Transverse colon (tissue), 4 donors: ENCODE measurements around the gene TSPO2. TPM values are rescaled to one million over a fixed set of nuclear protein-coding genes. Genes with fewer than 3 reads are reported as not detected.

Experiments used
- DNase-seq: peaks from one replicate; pipeline ENCODE4 v3.0.0-alpha.2; 2019
- H3K27ac ChIP-seq, 4 donors: fragments of 200-600 bp; sonication (generic); 2 replicates each; pipeline ENCODE4 v1.5.1; 2016 to 2018; ENCODE audit warnings: inconsistent platforms in 4 of 4
- H3K27me3 ChIP-seq: fragments of 200-600 bp; sonication (generic); 2 replicates; pipeline ENCODE4 v1.5.1; 2017; ENCODE audit warnings: inconsistent platforms
- H3K36me3 ChIP-seq, 4 donors: fragments of 200-600 bp; sonication (generic); 2 replicates each; pipeline ENCODE4 v1.5.1; 2017 to 2019; ENCODE audit warnings: inconsistent platforms in 4 of 4
- H3K4me1 ChIP-seq, 4 donors: fragments of 200-600 bp; sonication (generic); 2 replicates each; pipeline ENCODE4 v1.5.1; 2017 to 2020; ENCODE audit warnings: inconsistent platforms in 4 of 4
- H3K4me3 ChIP-seq, 4 donors: fragments of 200-600 bp; sonication (generic); 1 replicate in 1 of 4; 2 replicates in 3 of 4; pipeline versions ENCODE4 v1.5.1 to v1.6.1; 2017 to 2019; ENCODE audit warnings: inconsistent platforms in 4 of 4
- H3K9me3 ChIP-seq, 2 donors: fragments of 200-600 bp; sonication (generic); 2 replicates each; pipeline ENCODE4 v1.5.1; 2017 to 2019; ENCODE audit warnings: inconsistent platforms in 2 of 2
- EP300 ChIP-seq: sonication (generic); formaldehyde crosslinking; IDR thresholded peaks from one replicate; pipeline ENCODE4 v1.6.1; 2017; ENCODE audit warnings: antibody characterized with exemption, low read depth
- POLR2A ChIP-seq: fragments of 450-650 bp; IDR thresholded peaks from one replicate; pipeline ENCODE4 v1.6.1; 2016; ENCODE audit warnings: antibody characterized with exemption, mild to moderate bottlenecking, moderate library complexity
- POLR2AphosphoS5 ChIP-seq, 3 donors: sonication (generic); formaldehyde crosslinking; IDR thresholded peaks; one replicate each; pipeline ENCODE4 v1.6.1; 2016; ENCODE audit warnings: antibody characterized with exemption in 3 of 3
- WGBS, 2 donors: methylation state at CpG; one replicate each; pipeline ENCODE4 v1.1.5; 2018; ENCODE audit warnings: low coverage in 1 of 2; 5-methylcytosine and 5-hydroxymethylcytosine counted together
- in situ Hi-C, 4 donors: fragments of 200-750 bp; cut with MboI; loops; one replicate each; pipeline versions ENCODE4 v1.15.0 to v1.15.1; 2017; ENCODE audit warnings: low sequenced_read_pairs in 3 of 4, low pct_ligation_motif_present in 1 of 4, low pct_unique_long_range_greater_than_20kb in 1 of 4
- intact Hi-C: fragments of 100-400 bp; cut with DNase I; formaldehyde crosslinking; loops from one replicate; pipeline ENCODE4 v1.15.1; 2023; ENCODE audit warnings: low total_unique reads
- total RNA-seq, 4 donors: library from RNA; depleted of rRNA; stranded (reverse); fragments of >200 nt; gene quantifications; one replicate each; pipeline ENCODE4 v1.1.0, GENCODE V29; 2016
- TF ChIP-seq, protein P1 (sequence below), 5 experiments: fragments of 200-600 bp in 3 of 5; fragments of 450-650 bp in 2 of 5; sonication (generic) in 3 of 5; IDR thresholded peaks; 1 replicate in 2 of 5; 2 replicates in 3 of 5; pipeline ENCODE4 v1.5.1; 2016 to 2017; ENCODE audit warnings: antibody characterized with exemption in 5 of 5, inconsistent platforms in 3 of 5, mild to moderate bottlenecking in 2 of 5, moderate library complexity in 1 of 5

Gene TSPO2
- total RNA-seq, 4 donors from 2014 or later: not detected

GRCh38 chr6:41075651-41076626, 33.7 kb downstream of the TSPO2 start:
- no peak overlapping the region for H3K27ac ChIP-seq
- intact Hi-C loops: no loop called here
- no peak overlapping the region for H3K4me3 ChIP-seq
- DNase-seq: no peak
- 77 to 90% methylated on average over 4 of the region's 4 CpGs for WGBS, 2 donors
- TF ChIP-seq POLR2A (no peak), EP300 (no peak), POLR2AphosphoS5 (IDR thresholded peaks at IDR 0.05) (no peak)
- TF ChIP-seq, protein P1, sequence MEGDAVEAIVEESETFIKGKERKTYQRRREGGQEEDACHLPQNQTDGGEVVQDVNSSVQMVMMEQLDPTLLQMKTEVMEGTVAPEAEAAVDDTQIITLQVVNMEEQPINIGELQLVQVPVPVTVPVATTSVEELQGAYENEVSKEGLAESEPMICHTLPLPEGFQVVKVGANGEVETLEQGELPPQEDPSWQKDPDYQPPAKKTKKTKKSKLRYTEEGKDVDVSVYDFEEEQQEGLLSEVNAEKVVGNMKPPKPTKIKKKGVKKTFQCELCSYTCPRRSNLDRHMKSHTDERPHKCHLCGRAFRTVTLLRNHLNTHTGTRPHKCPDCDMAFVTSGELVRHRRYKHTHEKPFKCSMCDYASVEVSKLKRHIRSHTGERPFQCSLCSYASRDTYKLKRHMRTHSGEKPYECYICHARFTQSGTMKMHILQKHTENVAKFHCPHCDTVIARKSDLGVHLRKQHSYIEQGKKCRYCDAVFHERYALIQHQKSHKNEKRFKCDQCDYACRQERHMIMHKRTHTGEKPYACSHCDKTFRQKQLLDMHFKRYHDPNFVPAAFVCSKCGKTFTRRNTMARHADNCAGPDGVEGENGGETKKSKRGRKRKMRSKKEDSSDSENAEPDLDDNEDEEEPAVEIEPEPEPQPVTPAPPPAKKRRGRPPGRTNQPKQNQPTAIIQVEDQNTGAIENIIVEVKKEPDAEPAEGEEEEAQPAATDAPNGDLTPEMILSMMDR (IDR thresholded peaks at IDR 0.05): no peak
- in situ Hi-C loops: loop anchor here in 1 of 4 donors (25.0 kb wide), 1 partner anchor 236 kb away; no protein-coding TSS in a partner anchor
- H3K27me3 ChIP-seq: no peaks in the 10 kb centered on the region
- no peaks in the 10 kb centered on the region for H3K9me3 ChIP-seq
- peaks cover 0 to 21% (median 1%) of the 10 kb centered on the region in 4 donors for H3K36me3 ChIP-seq
- H3K4me1 ChIP-seq: peaks cover 10 to 49% (median 32%) of the 10 kb centered on the region in 4 donors

DNA sequence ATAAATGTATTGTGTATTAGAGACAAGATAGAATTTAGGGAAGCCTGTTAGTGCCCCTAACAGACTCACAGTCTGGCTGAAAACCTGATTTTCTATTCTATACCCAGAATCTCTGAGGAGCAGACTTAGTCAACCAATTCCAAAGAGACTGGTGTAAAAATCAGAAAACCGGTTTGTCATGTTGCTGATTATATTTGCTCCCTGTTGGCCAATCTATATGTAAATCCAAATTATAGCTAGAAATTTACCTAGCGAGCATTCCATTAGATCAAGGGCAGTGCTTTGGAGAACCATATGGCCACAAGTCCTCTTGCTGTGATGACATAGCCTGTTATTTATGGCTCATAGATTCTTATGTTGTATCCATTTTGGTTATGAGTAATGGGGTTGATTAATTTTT, 35.3 kb downstream of the TSPO2 start:
- peaks cover 9 to 43% (median 29%) of the 10 kb centered on the region in 4 donors for H3K4me1 ChIP-seq
- 37 to 80% methylated on average over 2 of the region's 2 CpGs for WGBS, 2 donors
- DNase-seq: no peak
- H3K27me3 ChIP-seq: no peaks in the 10 kb centered on the region
- peak overlapping the region in 1 of 4 donors; percentile 11 for H3K27ac ChIP-seq
- TF ChIP-seq POLR2AphosphoS5 (IDR thresholded peaks at IDR 0.05): no peak
- TF ChIP-seq EP300: no peak
- no peak for TF ChIP-seq POLR2A
- TF ChIP-seq, protein P1 (IDR thresholded peaks at IDR 0.05): no peak
- in situ Hi-C loops (loop anchor here in 1 of 4 donors (25.0 kb wide), 1 partner anchor 235 kb away; no protein-coding TSS in a partner anchor), intact Hi-C loops (no loop called here)
- no peaks in the 10 kb centered on the region for H3K9me3 ChIP-seq
- peaks cover 0 to 28% (median 1%) of the 10 kb centered on the region in 4 donors for H3K36me3 ChIP-seq
- H3K4me3 ChIP-seq: no peak overlapping the region

- Histone ChIP-seq H3K27me3 (no peaks in the 10 kb centered on the region), H3K4me3 (no peak overlapping the region), H3K4me1 (peaks cover 9 to 43% (median 29%) of the 10 kb centered on the region in 4 donors), H3K9me3 (no peaks in the 10 kb centered on the region), H3K36me3 (peaks cover 0 to 28% (median 1%) of the 10 kb centered on the region in 4 donors), H3K27ac (no peak overlapping the region)
- WGBS, 2 donors: 44 to 58% methylated on average over 3 of the region's 3 CpGs
- in situ Hi-C loops (loop anchor here in 1 of 4 donors (25.0 kb wide), 1 partner anchor 234 kb away; no protein-coding TSS in a partner anchor), intact Hi-C loops (no loop called here)
- DNase-seq: no peak
- TF ChIP-seq, protein P1 (IDR thresholded peaks at IDR 0.05): no peak
- TF ChIP-seq POLR2AphosphoS5 (IDR thresholded peaks at IDR 0.05) (no peak), POLR2A (no peak), EP300 (no peak)
Observed at GRCh38 chr6:41078101-41078500, 35.8 kb downstream of the TSPO2 start.

DNA sequence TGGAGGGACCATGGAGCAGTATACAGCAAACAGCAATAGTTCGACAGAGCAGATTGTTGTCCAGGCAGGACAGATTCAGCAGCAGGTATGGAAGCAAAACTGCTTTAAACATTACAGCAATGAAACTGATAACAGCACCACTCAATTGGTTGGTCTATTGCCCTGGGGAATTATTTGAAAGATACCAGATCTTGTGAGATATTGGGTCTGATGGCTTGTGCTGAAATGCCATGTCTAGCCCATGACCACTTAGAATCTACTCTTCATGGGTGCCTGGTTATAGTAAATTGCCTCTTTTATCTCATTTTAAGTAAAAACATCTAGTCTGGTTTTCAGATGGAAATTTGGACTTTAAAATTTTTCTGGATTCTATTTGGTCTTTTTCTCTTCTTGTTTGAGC, 36.8 kb downstream of the TSPO2 start:
- no peak for TF ChIP-seq EP300
- no peak for TF ChIP-seq POLR2AphosphoS5 (IDR thresholded peaks at IDR 0.05)
- TF ChIP-seq, protein P1 (IDR thresholded peaks at IDR 0.05): no peak
- TF ChIP-seq POLR2A: no peak
- in situ Hi-C loops (loop anchor here in 1 of 4 donors (25.0 kb wide), 1 partner anchor 233 kb away; no protein-coding TSS in a partner anchor), intact Hi-C loops (no loop called here)
- no peak for DNase-seq
- Histone ChIP-seq H3K9me3 (no peaks in the 10 kb centered on the region), H3K27me3 (no peaks in the 10 kb centered on the region), H3K27ac (no peak overlapping the region), H3K36me3 (peaks cover 0 to 31% (median 4%) of the 10 kb centered on the region in 4 donors), H3K4me1 (peaks cover 9 to 42% (median 27%) of the 10 kb centered on the region in 4 donors), H3K4me3 (no peak overlapping the region)
- 100% methylated on average over 1 of the region's 1 CpG; no CpG with 5 or more reads in 1 of the 2 donors for WGBS, 2 donors
